Measurements from ENCODE around the gene POLR2E. TPM values are rescaled to one million over a fixed set of nuclear protein-coding genes. Genes with fewer than 3 reads are reported as not detected.
A peak's percentile ranks its signal among the peaks of the same experiment; 100 is the strongest.
"Not testable (repeated sequence)": the region's sequence is repeated elsewhere in the genome, so short reads cannot be mapped to it uniquely, and the experiment has no call there.

The POLR2E gene
- polyA plus RNA-seq, 3 donors = 183 to 222 (median 195) TPM

GRCh38 chr19:1130771-1131717, 35.9 kb upstream of the POLR2E start:
- H3K4me3 Mint-ChIP-seq = peak overlapping the region; percentile 89 to 93
- H3K4me1 Mint-ChIP-seq = peaks cover 36% of the 10 kb centered on the region
- H3K27ac Mint-ChIP-seq = peak overlapping the region; percentile 25 to 90 (median 84)
- Histone ChIP-seq H3K27me3 (ENCODE audit: control insufficient read depth in 2 of 2, insufficient read depth in 2 of 2, low read length in 2 of 2) (no peaks in the 10 kb centered on the region), H3K27ac (ENCODE audit: low read depth in 1 of 2, low read length in 2 of 2) (peak overlapping the region; percentile 87 to 91), H4K20me1 (ENCODE audit: insufficient read depth, low read length) (peaks cover 91% of the 10 kb centered on the region), H3K4me2 (replicated peaks; ENCODE audit: extremely low read depth, low read length, poor library complexity, severe bottlenecking) (peak overlapping the region; percentile 82), H3K9ac (ENCODE audit: insufficient read depth, low read length, poor library complexity, severe bottlenecking) (peak overlapping the region; percentile 84), H3K4me3 (replicated peaks in 1 of 3; ENCODE audit: low read depth in 2 of 3, low read length in 3 of 3) (peak overlapping the region; percentile 64 to 82 (median 64)), H3K4me1 (ENCODE audit: control insufficient read depth in 1 of 2, insufficient read depth in 2 of 2, low read length in 2 of 2) (peaks cover 38 to 44% of the 10 kb centered on the region in 2 donors), H3K9me3 (replicated peaks in 1 of 2; ENCODE audit: control insufficient read depth in 1 of 2, insufficient read depth in 1 of 2, low read length in 2 of 2) (peaks cover 0 to 4% of the 10 kb centered on the region in 2 donors), H3K79me2 (ENCODE audit: insufficient read depth, low read length) (peaks cover 80% of the 10 kb centered on the region), H3K36me3 (replicated peaks in 1 of 2; ENCODE audit: control insufficient read depth in 1 of 2, insufficient read depth in 2 of 2, low read length in 2 of 2) (peaks cover 38 to 54% of the 10 kb centered on the region in 2 donors), H2AFZ (ENCODE audit: insufficient read depth, low read depth, low read length, poor library complexity, severe bottlenecking) (peak overlapping the region; percentile 31)
- TF ChIP-seq CTCF (IDR thresholded peaks at IDR 0.05) = no peak
- H3K9me3 Mint-ChIP-seq = peaks cover 0 to 5% (median 2%) of the 10 kb centered on the region in 7 donors
- peaks cover 0 to 5% (median 0%) of the 10 kb centered on the region in 3 donors for H3K27me3 Mint-ChIP-seq (ENCODE audit: low read depth in 3 of 3)
- intact Hi-C loops (cut with micrococcal nuclease) = loop anchor here in 1 of 2 donors (5.0 kb wide), 1 partner anchor 41 kb away; the partner anchor contains the start of gene SBNO2
- H3K36me3 Mint-ChIP-seq = peaks cover 33 to 62% of the 10 kb centered on the region in 2 donors
- 60% methylated on average over 14 of the region's 22 CpGs for WGBS (ENCODE audit: insufficient coverage)
- DNase-seq = no peak

- Histone ChIP-seq H2AFZ (ENCODE audit: insufficient read depth, low read depth, low read length, poor library complexity, severe bottlenecking) (no peak overlapping the region), H3K27ac (ENCODE audit: low read depth in 1 of 2, low read length in 2 of 2) (no peak overlapping the region), H3K4me3 (replicated peaks in 1 of 3; ENCODE audit: low read depth in 2 of 3, low read length in 3 of 3) (no peak overlapping the region), H3K79me2 (ENCODE audit: insufficient read depth, low read length) (peaks cover 68% of the 10 kb centered on the region), H3K9ac (ENCODE audit: insufficient read depth, low read length, poor library complexity, severe bottlenecking) (no peak overlapping the region), H3K4me1 (ENCODE audit: control insufficient read depth in 1 of 2, insufficient read depth in 2 of 2, low read length in 2 of 2) (peaks cover 37 to 44% of the 10 kb centered on the region in 2 donors), H3K36me3 (replicated peaks in 1 of 2; ENCODE audit: control insufficient read depth in 1 of 2, insufficient read depth in 2 of 2, low read length in 2 of 2) (peaks cover 41 to 59% of the 10 kb centered on the region in 2 donors), H3K27me3 (ENCODE audit: control insufficient read depth in 2 of 2, insufficient read depth in 2 of 2, low read length in 2 of 2) (no peaks in the 10 kb centered on the region), H4K20me1 (ENCODE audit: insufficient read depth, low read length) (peaks cover 92% of the 10 kb centered on the region), H3K4me2 (replicated peaks; ENCODE audit: extremely low read depth, low read length, poor library complexity, severe bottlenecking) (no peak overlapping the region), H3K9me3 (replicated peaks in 1 of 2; ENCODE audit: control insufficient read depth in 1 of 2, insufficient read depth in 1 of 2, low read length in 2 of 2) (peaks cover 0 to 4% of the 10 kb centered on the region in 2 donors)
- Mint-ChIP-seq H3K36me3 (peaks cover 35 to 66% of the 10 kb centered on the region in 2 donors), H3K27ac (peak overlapping the region in 4 of 7 donors; percentile 18 to 78 (median 26)), H3K27me3 (ENCODE audit: low read depth in 3 of 3) (peaks cover 0 to 5% (median 0%) of the 10 kb centered on the region in 3 donors), H3K4me3 (no peak overlapping the region), H3K9me3 (peaks cover 0 to 5% (median 2%) of the 10 kb centered on the region in 7 donors), H3K4me1 (peaks cover 33% of the 10 kb centered on the region)
- intact Hi-C loops (cut with micrococcal nuclease) = no loop called here
- no peak for DNase-seq
- no peak for TF ChIP-seq CTCF (IDR thresholded peaks at IDR 0.05)
- WGBS (ENCODE audit: insufficient coverage) = 95% methylated on average over 17 of the region's 18 CpGs
These were observed 34.4 kb upstream of the POLR2E start for GRCh38 chr19:1129535-1129934.

- Histone ChIP-seq H3K79me2 (ENCODE audit: insufficient read depth, low read length) (peaks cover 67% of the 10 kb centered on the region), H3K4me1 (ENCODE audit: control insufficient read depth in 1 of 2, insufficient read depth in 2 of 2, low read length in 2 of 2) (peaks cover 33 to 39% of the 10 kb centered on the region in 2 donors), H3K36me3 (replicated peaks in 1 of 2; ENCODE audit: control insufficient read depth in 1 of 2, insufficient read depth in 2 of 2, low read length in 2 of 2) (peaks cover 45 to 60% of the 10 kb centered on the region in 2 donors), H4K20me1 (ENCODE audit: insufficient read depth, low read length) (peaks cover 92% of the 10 kb centered on the region)
- intact Hi-C loops (cut with micrococcal nuclease); DNase-seq; H2AFZ ChIP-seq (ENCODE audit: insufficient read depth, low read depth, low read length, poor library complexity, severe bottlenecking); H3K27ac ChIP-seq (ENCODE audit: low read depth in 1 of 2, low read length in 2 of 2); H3K27me3 Mint-ChIP-seq (ENCODE audit: low read depth in 3 of 3); H3K9me3 Mint-ChIP-seq; H3K27me3 ChIP-seq (ENCODE audit: control insufficient read depth in 2 of 2, insufficient read depth in 2 of 2, low read length in 2 of 2); H3K9me3 ChIP-seq (replicated peaks in 1 of 2; ENCODE audit: control insufficient read depth in 1 of 2, insufficient read depth in 1 of 2, low read length in 2 of 2); H3K4me3 ChIP-seq (replicated peaks in 1 of 3; ENCODE audit: low read depth in 2 of 3, low read length in 3 of 3); H3K9ac ChIP-seq (ENCODE audit: insufficient read depth, low read length, poor library complexity, severe bottlenecking); H3K4me2 ChIP-seq (replicated peaks; ENCODE audit: extremely low read depth, low read length, poor library complexity, severe bottlenecking): not testable (repeated sequence)
- Mint-ChIP-seq H3K27ac (peak overlapping the region in 2 of 7 donors; percentile 41 to 79), H3K4me1 (peaks cover 28% of the 10 kb centered on the region), H3K4me3 (peak overlapping the region in 1 of 2 donors; percentile 34), H3K36me3 (peaks cover 36 to 64% of the 10 kb centered on the region in 2 donors)
- WGBS (ENCODE audit: insufficient coverage) = 94% methylated on average over 5 of the region's 7 CpGs
These were observed 33.9 kb upstream of the POLR2E start for GRCh38 chr19:1129084-1129483.
